ENCODE results near the gene CA5A. TPM values are rescaled to one million over a fixed set of nuclear protein-coding genes. Genes with fewer than 3 reads are reported as not detected.

The CA5A gene
- total RNA-seq, 3 donors from 2014 or later (not counting 1 experiment from before 2014, with no cell fraction given): not detected

GRCh38 chr16:87949071-87949744, 12.9 kb upstream of the CA5A start:
- ATAC-seq: no peak
- Mint-ChIP-seq H3K9me3 (no peaks in the 10 kb centered on the region), H3K4me1 (peaks cover 25 to 29% of the 10 kb centered on the region in 2 donors), H3K27me3 (ENCODE audit: low read depth in 2 of 2) (peaks cover 7 to 14% of the 10 kb centered on the region in 2 donors), H3K27ac (no peak overlapping the region), H3K36me3 (no peaks in the 10 kb centered on the region), H3K4me3 (peak overlapping the region; percentile 61)
- DNase-seq: no peak
- peaks cover 6% of the 10 kb centered on the region for H3K36me3 ChIP-seq (ENCODE audit: control insufficient read depth, insufficient read depth, low read length)
- no peaks in the 10 kb centered on the region for H3K27me3 ChIP-seq (ENCODE audit: control insufficient read depth, insufficient read depth, low read length)
- 88% methylated on average over 16 of the region's 16 CpGs for WGBS (ENCODE audit: insufficient coverage)
- no peaks in the 10 kb centered on the region for H3K9me3 ChIP-seq (ENCODE audit: control insufficient read depth, insufficient read depth, low read length)
- peaks cover 32% of the 10 kb centered on the region for H3K4me1 ChIP-seq (ENCODE audit: control insufficient read depth, insufficient read depth, low read length)
- TF ChIP-seq, protein P1, sequence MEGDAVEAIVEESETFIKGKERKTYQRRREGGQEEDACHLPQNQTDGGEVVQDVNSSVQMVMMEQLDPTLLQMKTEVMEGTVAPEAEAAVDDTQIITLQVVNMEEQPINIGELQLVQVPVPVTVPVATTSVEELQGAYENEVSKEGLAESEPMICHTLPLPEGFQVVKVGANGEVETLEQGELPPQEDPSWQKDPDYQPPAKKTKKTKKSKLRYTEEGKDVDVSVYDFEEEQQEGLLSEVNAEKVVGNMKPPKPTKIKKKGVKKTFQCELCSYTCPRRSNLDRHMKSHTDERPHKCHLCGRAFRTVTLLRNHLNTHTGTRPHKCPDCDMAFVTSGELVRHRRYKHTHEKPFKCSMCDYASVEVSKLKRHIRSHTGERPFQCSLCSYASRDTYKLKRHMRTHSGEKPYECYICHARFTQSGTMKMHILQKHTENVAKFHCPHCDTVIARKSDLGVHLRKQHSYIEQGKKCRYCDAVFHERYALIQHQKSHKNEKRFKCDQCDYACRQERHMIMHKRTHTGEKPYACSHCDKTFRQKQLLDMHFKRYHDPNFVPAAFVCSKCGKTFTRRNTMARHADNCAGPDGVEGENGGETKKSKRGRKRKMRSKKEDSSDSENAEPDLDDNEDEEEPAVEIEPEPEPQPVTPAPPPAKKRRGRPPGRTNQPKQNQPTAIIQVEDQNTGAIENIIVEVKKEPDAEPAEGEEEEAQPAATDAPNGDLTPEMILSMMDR (IDR thresholded peaks at IDR 0.05): no peak
- H3K4me3 ChIP-seq (ENCODE audit: low read length): no peak overlapping the region
- intact Hi-C loops (cut with micrococcal nuclease): no loop called here
- no peak overlapping the region for H3K27ac ChIP-seq (ENCODE audit: low read length)

GRCh38 chr16:87948735-87949070, 12.4 kb upstream of the CA5A start:
- ATAC-seq (no peak), DNase-seq (no peak)
- TF ChIP-seq, protein P1 (IDR thresholded peaks at IDR 0.05): no peak
- Histone ChIP-seq H3K4me1 (ENCODE audit: control insufficient read depth, insufficient read depth, low read length) (peaks cover 29% of the 10 kb centered on the region), H3K36me3 (ENCODE audit: control insufficient read depth, insufficient read depth, low read length) (peaks cover 3% of the 10 kb centered on the region), H3K27me3 (ENCODE audit: control insufficient read depth, insufficient read depth, low read length) (no peaks in the 10 kb centered on the region), H3K9me3 (ENCODE audit: control insufficient read depth, insufficient read depth, low read length) (no peaks in the 10 kb centered on the region), H3K27ac (ENCODE audit: low read length) (no peak overlapping the region), H3K4me3 (ENCODE audit: low read length) (no peak overlapping the region)
- Mint-ChIP-seq H3K4me3 (no peak overlapping the region), H3K4me1 (peaks cover 20 to 24% of the 10 kb centered on the region in 2 donors), H3K9me3 (no peaks in the 10 kb centered on the region), H3K36me3 (no peaks in the 10 kb centered on the region), H3K27me3 (ENCODE audit: low read depth in 2 of 2) (peaks cover 7 to 14% of the 10 kb centered on the region in 2 donors), H3K27ac (no peak overlapping the region)
- whole genome bisulfite sequencing (ENCODE audit: insufficient coverage): 98% methylated on average over 5 of the region's 5 CpGs
- intact Hi-C loops (cut with micrococcal nuclease): no loop called here

DNA sequence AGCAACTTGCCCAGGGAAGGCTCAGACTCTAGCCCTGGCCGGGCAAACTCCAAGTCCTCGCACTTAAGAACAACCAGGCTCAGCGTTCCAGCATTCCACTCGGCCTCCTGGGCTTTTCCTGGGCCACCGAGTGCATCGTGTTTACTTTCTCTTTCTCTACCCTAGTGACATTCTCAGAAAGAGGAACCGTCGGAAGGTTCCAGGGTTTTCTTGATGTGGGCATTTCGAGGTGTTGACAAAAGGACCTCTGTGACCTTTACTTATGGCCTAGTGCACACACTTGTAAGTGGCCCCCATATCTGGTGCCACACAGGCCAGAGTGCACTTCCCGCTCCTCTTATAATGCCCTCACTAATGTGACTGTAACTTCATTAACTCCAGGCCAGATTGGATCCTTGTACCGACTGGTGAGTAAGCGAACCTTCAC, 11.8 kb upstream of the CA5A start:
- Mint-ChIP-seq H3K9me3 (no peaks in the 10 kb centered on the region), H3K36me3 (no peaks in the 10 kb centered on the region), H3K4me3 (no peak overlapping the region), H3K27me3 (ENCODE audit: low read depth in 2 of 2) (peaks cover 7 to 14% of the 10 kb centered on the region in 2 donors), H3K27ac (peak overlapping the region in 1 of 2 donors; percentile 75), H3K4me1 (peaks cover 16 to 20% of the 10 kb centered on the region in 2 donors)
- intact Hi-C loops (cut with micrococcal nuclease): no loop called here
- 40% methylated on average over 12 of the region's 12 CpGs for WGBS (ENCODE audit: insufficient coverage)
- no peak overlapping the region for H3K4me3 ChIP-seq (ENCODE audit: low read length)
- peak overlapping the region; percentile 41 for H3K27ac ChIP-seq (ENCODE audit: low read length)
- no peaks in the 10 kb centered on the region for H3K27me3 ChIP-seq (ENCODE audit: control insufficient read depth, insufficient read depth, low read length)
- TF ChIP-seq, protein P1 (IDR thresholded peaks at IDR 0.05): no peak
- ATAC-seq (no peak), DNase-seq (no peak)
- peaks cover 25% of the 10 kb centered on the region for H3K4me1 ChIP-seq (ENCODE audit: control insufficient read depth, insufficient read depth, low read length)
- no peaks in the 10 kb centered on the region for H3K9me3 ChIP-seq (ENCODE audit: control insufficient read depth, insufficient read depth, low read length)
- no peaks in the 10 kb centered on the region for H3K36me3 ChIP-seq (ENCODE audit: control insufficient read depth, insufficient read depth, low read length)
